Heart left ventricle (tissue), 13 donors: ENCODE measurements around the gene C3AR1.

Experiments used
- CTCF ChIP-seq, 12 donors: fragments of 200-600 bp; sonication (generic) in 4 of 12; IDR thresholded peaks; one replicate each; pipeline versions ENCODE4 v1.5.0 to v1.8.0; 2018 to 2022; ENCODE audit warnings: antibody characterized with exemption in 12 of 12, mild to moderate bottlenecking in 5 of 12
- POLR2A ChIP-seq, 2 donors: fragments of 450-650 bp; IDR thresholded peaks; one replicate each; pipeline ENCODE4 v1.6.1; 2017; ENCODE audit warnings: antibody characterized with exemption in 2 of 2, mild to moderate bottlenecking in 2 of 2, moderate library complexity in 2 of 2
- donor health status: ischemic (EF 13 %, LVEDD 7.1; RV severe dilation, severe dysfunction).
- donor health status: DM: no; HTN: yes; CAD: no.
- donor health status: DM: no; HTN: no; CAD: no.
- donor health status: ischemic (EF 25% LVEDD 6.9; RV normal size, moderate dysfunction).
- donor health status: ischemic (EF 25% LVEDD 5.7; RV mildly dilated, moderate dysfunction).
- donor health status: ischemic (EF 35%, LVEDD 5.7; RV mildly dilated, moderate dysfunction).
- donor health status: nonischemic (EF 11% LVEDD 7.7; RV severe dilation, severe dysfunction).
- donor health status: DM: yes; HTN: yes; CAD: no.
- donor health status: PGD.
- donor health status: ischemic (EF 29% LVEDD 5.4; RV normal size, mild dysfunction).
- donor health status: nonischemic (EF 23%, LVEDD 6.1; RV moderate dilation, normal function).

GRCh38 chr12:8040791-8041190, 25.4 kb downstream of the C3AR1 start:
- TF ChIP-seq CTCF (IDR thresholded peaks at IDR 0.05) (no peak), POLR2A (IDR thresholded peaks at IDR 0.05) (no peak)
